Trophoblast cell (in vitro differentiated cells and primary cell): ENCODE results near the gene CACNB2.

Experiments used
- DNase-seq, 2 donors: peaks; one replicate each; pipeline ENCODE4 v3.0.0-alpha.2; 2016
- H2AFZ ChIP-seq: 2 replicates; pipeline ENCODE4 v1.6.1; 2013; ENCODE audit warnings: low read length, moderate library complexity, mild to moderate bottlenecking; ENCODE audit not compliant: insufficient read depth, poor library complexity
- H2AK5ac ChIP-seq: 2 replicates; pipeline ENCODE4 v1.6.1; 2013; ENCODE audit warnings: mild to moderate bottlenecking, low read length
- H2BK120ac ChIP-seq: 2 replicates; pipeline ENCODE4 v1.6.1; 2013; ENCODE audit warnings: low read length, mild to moderate bottlenecking, moderate library complexity; ENCODE audit not compliant: insufficient read depth, poor library complexity
- H2BK12ac ChIP-seq: 2 replicates; pipeline ENCODE4 v1.6.1; 2013; ENCODE audit warnings: mild to moderate bottlenecking, low read length, moderate library complexity
- H2BK5ac ChIP-seq: 2 replicates; pipeline ENCODE4 v1.6.1; 2013; ENCODE audit warnings: low read length, low read depth, moderate library complexity, mild to moderate bottlenecking; ENCODE audit not compliant: poor library complexity
- H3K14ac ChIP-seq: 2 replicates; pipeline ENCODE4 v1.6.1; 2013; ENCODE audit warnings: mild to moderate bottlenecking, low read length
- H3K18ac ChIP-seq: 2 replicates; pipeline ENCODE4 v1.6.1; 2013; ENCODE audit warnings: mild to moderate bottlenecking, low read length
- H3K23ac ChIP-seq: 2 replicates; pipeline ENCODE4 v1.6.1; 2013; ENCODE audit warnings: low read length
- H3K27ac ChIP-seq: 2 replicates; pipeline ENCODE4 v1.5.1; 2013; ENCODE audit warnings: low read depth, mild to moderate bottlenecking, inconsistent platforms, low read length, moderate library complexity
- H3K27me3 ChIP-seq: 2 replicates; pipeline ENCODE4 v1.6.1; 2013; ENCODE audit warnings: inconsistent platforms, mild to moderate bottlenecking, low read length, moderate library complexity; ENCODE audit not compliant: insufficient read depth
- H3K36me3 ChIP-seq, 2 experiments: 1 replicate in 1 of 2; 2 replicates in 1 of 2; pipeline ENCODE4 v1.6.1; 2013; ENCODE audit warnings: low read length in 2 of 2, mild to moderate bottlenecking in 2 of 2, moderate library complexity in 1 of 2; ENCODE audit not compliant: insufficient read depth in 2 of 2, control insufficient read depth in 1 of 2
- H3K4ac ChIP-seq: 2 replicates; pipeline ENCODE4 v1.6.1; 2013; ENCODE audit warnings: low read depth, mild to moderate bottlenecking, low read length, moderate library complexity
- H3K4me1 ChIP-seq, 2 experiments: 1 replicate in 1 of 2; 2 replicates in 1 of 2; pipeline ENCODE4 v1.6.1; 2013; ENCODE audit warnings: low read length in 2 of 2, mild to moderate bottlenecking in 2 of 2, moderate library complexity in 1 of 2; ENCODE audit not compliant: insufficient read depth in 2 of 2, control insufficient read depth in 1 of 2
- H3K4me2 ChIP-seq: 2 replicates; pipeline ENCODE4 v1.6.1; 2013; ENCODE audit warnings: inconsistent platforms, mild to moderate bottlenecking, low read length, moderate library complexity
- H3K4me3 ChIP-seq: 2 replicates; pipeline ENCODE4 v1.5.1; 2013; ENCODE audit warnings: mild to moderate bottlenecking, low read depth, low read length, inconsistent platforms
- H3K79me1 ChIP-seq: one replicate; pipeline ENCODE4 v1.6.1; 2013; ENCODE audit warnings: low read length
- H3K79me2 ChIP-seq: 2 replicates; pipeline ENCODE4 v1.6.1; 2013; ENCODE audit warnings: low read length, mild to moderate bottlenecking; ENCODE audit not compliant: control insufficient read depth, insufficient read depth, poor library complexity
- H3K9ac ChIP-seq: 2 replicates; pipeline ENCODE4 v1.6.1; 2013; ENCODE audit warnings: mild to moderate bottlenecking, low read length
- H3K9me3 ChIP-seq: 2 replicates; pipeline ENCODE4 v1.6.1; 2013; ENCODE audit warnings: low read depth, mild to moderate bottlenecking, control low read depth, inconsistent platforms, low read length; ENCODE audit not compliant: insufficient read depth
- H4K12ac ChIP-seq: 2 replicates; pipeline ENCODE4 v1.6.1; 2013; ENCODE audit warnings: low read depth, mild to moderate bottlenecking, low read length, moderate library complexity
- H4K8ac ChIP-seq: 2 replicates; pipeline ENCODE4 v1.6.1; 2013; ENCODE audit warnings: low read depth, mild to moderate bottlenecking, low read length, moderate library complexity
- H4K91ac ChIP-seq: one replicate; pipeline ENCODE4 v1.6.1; 2013; ENCODE audit warnings: low read depth, mild to moderate bottlenecking, low read length, moderate library complexity
- WGBS: extraction: QIAGEN DNeasy Blood & Tissue Kit; methylation state at CpG from one replicate; pipeline ENCODE4 v1.1.7; 2013; ENCODE audit warnings: missing lambda C conversion rate; ENCODE audit not compliant: insufficient read length, insufficient coverage; ENCODE audit errors: extremely low coverage; 5-methylcytosine and 5-hydroxymethylcytosine counted together

CACNB2 gene

DNA sequence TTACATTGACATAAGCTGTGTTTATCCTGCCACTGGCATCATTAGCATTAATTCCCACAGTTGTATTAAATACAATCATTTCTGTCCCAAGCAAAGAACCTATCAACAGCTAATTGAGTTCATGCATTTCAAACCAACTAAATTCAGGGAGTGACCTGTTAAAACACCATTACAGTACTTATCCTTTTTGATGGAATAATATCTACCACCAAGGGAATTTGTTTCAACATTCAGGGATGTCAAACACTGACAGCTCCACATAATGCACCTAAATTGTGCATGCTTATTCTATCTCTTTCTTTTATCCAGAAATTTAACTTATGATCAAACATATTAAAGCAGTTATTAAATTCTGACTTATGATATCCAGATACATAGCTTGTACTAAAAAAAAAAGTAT is 374.3 kb downstream of the CACNB2 start:
- no peak overlapping the region for H3K4ac ChIP-seq
- no peak overlapping the region for H2BK12ac ChIP-seq
- no peak overlapping the region for H3K27ac ChIP-seq
- H4K8ac ChIP-seq: no peak overlapping the region
- no peak overlapping the region for H2AFZ ChIP-seq
- no peak overlapping the region for H3K14ac ChIP-seq
- no peak for DNase-seq
- H3K4me3 ChIP-seq: no peak overlapping the region
- H3K36me3 ChIP-seq: no peaks in the 10 kb centered on the region
- no peak overlapping the region for H3K9ac ChIP-seq
- H3K79me2 ChIP-seq: no peaks in the 10 kb centered on the region
- no peak overlapping the region for H2BK5ac ChIP-seq
- H3K4me2 ChIP-seq: no peak overlapping the region
- no peaks in the 10 kb centered on the region for H3K79me1 ChIP-seq
- no peak overlapping the region for H3K18ac ChIP-seq
- H2AK5ac ChIP-seq: no peak overlapping the region
- H3K9me3 ChIP-seq: no peaks in the 10 kb centered on the region
- no peak overlapping the region for H4K91ac ChIP-seq
- H2BK120ac ChIP-seq: no peak overlapping the region
- no peaks in the 10 kb centered on the region for H3K27me3 ChIP-seq
- no peaks in the 10 kb centered on the region for H3K4me1 ChIP-seq
- H3K23ac ChIP-seq: no peak overlapping the region
- H4K12ac ChIP-seq: no peak overlapping the region

DNA sequence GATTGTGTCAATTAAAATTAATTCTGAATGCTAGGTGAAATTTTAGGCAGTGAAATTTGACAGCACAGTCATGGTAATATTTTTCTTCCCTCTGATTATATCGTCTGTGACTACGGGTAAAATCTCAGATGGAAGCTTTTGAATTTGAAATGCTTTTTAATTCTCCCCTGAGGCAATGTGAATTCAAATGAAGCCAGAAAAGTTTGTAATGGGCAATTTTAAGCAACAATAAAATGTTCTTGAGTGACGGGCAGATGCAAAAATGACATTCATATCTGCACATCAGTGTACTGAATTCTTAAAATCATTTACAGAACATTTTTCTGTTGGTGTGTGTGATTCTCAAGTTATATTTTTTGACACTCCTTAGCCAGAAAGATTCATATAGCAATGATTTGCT is 376.6 kb downstream of the CACNB2 start:
- no CpG with 5 or more reads among the region's 3 CpGs for WGBS
- Histone ChIP-seq H2BK12ac (no peak overlapping the region), H3K23ac (no peak overlapping the region), H3K4me1 (no peaks in the 10 kb centered on the region), H2BK120ac (no peak overlapping the region), H3K4ac (no peak overlapping the region), H3K4me3 (no peak overlapping the region), H3K9me3 (peaks cover 1% of the 10 kb centered on the region), H2BK5ac (no peak overlapping the region), H4K91ac (no peak overlapping the region), H4K8ac (no peak overlapping the region), H3K36me3 (no peaks in the 10 kb centered on the region), H3K27me3 (no peaks in the 10 kb centered on the region), H2AK5ac (no peak overlapping the region), H3K18ac (no peak overlapping the region), H3K4me2 (no peak overlapping the region), H3K14ac (no peak overlapping the region), H4K12ac (no peak overlapping the region), H3K79me2 (no peaks in the 10 kb centered on the region), H3K79me1 (no peaks in the 10 kb centered on the region), H3K9ac (no peak overlapping the region), H3K27ac (no peak overlapping the region), H2AFZ (no peak overlapping the region)
- DNase-seq: peak in 1 of 2 donors; percentile 19

DNA sequence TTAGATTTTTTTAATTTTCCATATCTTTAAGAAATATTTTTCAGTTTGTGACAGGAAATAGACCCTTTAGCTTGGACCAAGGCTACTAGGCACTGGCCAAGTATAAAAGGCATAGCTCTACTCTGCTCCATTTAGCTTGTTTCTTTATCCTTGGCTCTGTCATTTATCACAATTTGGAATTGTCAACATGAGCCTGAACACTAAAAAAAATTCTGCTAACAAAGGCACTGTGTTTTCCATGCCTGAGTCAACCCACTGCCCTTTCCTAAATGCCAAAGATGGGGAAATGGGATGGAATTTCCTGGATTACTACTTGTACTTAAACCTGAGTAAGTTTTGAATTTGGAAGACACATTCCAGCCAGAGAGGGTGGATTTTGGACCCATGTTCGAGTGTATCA is 382.8 kb downstream of the CACNB2 start:
- no peak overlapping the region for H3K4ac ChIP-seq
- no peak overlapping the region for H3K14ac ChIP-seq
- no peak overlapping the region for H4K91ac ChIP-seq
- H3K4me2 ChIP-seq: no peak overlapping the region
- DNase-seq: no peak
- H3K36me3 ChIP-seq: no peaks in the 10 kb centered on the region
- H2BK120ac ChIP-seq: no peak overlapping the region
- H2BK12ac ChIP-seq: no peak overlapping the region
- H3K79me2 ChIP-seq: no peaks in the 10 kb centered on the region
- no peak overlapping the region for H3K9ac ChIP-seq
- no peak overlapping the region for H2AFZ ChIP-seq
- no peak overlapping the region for H3K18ac ChIP-seq
- H3K27me3 ChIP-seq: no peaks in the 10 kb centered on the region
- no peak overlapping the region for H2AK5ac ChIP-seq
- H3K9me3 ChIP-seq: peaks cover 1% of the 10 kb centered on the region
- no CpG with 5 or more reads among the region's 1 CpG for WGBS
- H3K79me1 ChIP-seq: no peaks in the 10 kb centered on the region
- H3K4me1 ChIP-seq: no peaks in the 10 kb centered on the region
- no peak overlapping the region for H3K4me3 ChIP-seq
- H3K23ac ChIP-seq: no peak overlapping the region
- H3K27ac ChIP-seq: no peak overlapping the region
- no peak overlapping the region for H4K8ac ChIP-seq
- H4K12ac ChIP-seq: no peak overlapping the region
- no peak overlapping the region for H2BK5ac ChIP-seq

DNA sequence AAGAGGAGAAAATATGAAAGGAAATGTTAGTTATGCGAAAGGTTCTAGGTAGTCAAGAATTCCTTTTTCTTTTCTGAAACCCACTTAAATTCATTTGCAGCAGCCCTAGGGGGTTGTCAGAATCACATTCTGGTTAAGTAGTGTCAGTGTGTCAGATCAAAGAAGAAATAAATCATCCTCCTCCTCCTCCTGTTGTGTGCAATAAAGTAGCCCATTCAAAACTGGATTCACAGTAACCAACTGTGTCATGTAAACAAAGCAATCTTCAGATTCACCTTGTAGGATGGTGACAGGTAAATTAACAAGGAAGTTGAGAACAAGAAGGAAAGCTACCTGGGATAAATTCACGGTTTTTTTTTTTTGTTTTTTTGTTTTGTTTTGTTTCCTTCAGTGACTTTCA is 383.6 kb downstream of the CACNB2 start:
- no CpG with 5 or more reads among the region's 2 CpGs for WGBS
- H2BK120ac ChIP-seq: no peak overlapping the region

More for the DNA sequence above, 383.6 kb downstream of the CACNB2 start:
- no peaks in the 10 kb centered on the region for H3K27me3 ChIP-seq
- H3K36me3 ChIP-seq: no peaks in the 10 kb centered on the region
- H3K14ac ChIP-seq: no peak overlapping the region
- no peak overlapping the region for H3K18ac ChIP-seq
- H2AK5ac ChIP-seq: no peak overlapping the region
- H3K4me2 ChIP-seq: no peak overlapping the region
- H3K4ac ChIP-seq: no peak overlapping the region
- no peak overlapping the region for H3K27ac ChIP-seq
- H3K23ac ChIP-seq: no peak overlapping the region
- no peak overlapping the region for H4K12ac ChIP-seq
- no peak overlapping the region for H4K91ac ChIP-seq
- no peak for DNase-seq
- H3K9ac ChIP-seq: no peak overlapping the region
- no peak overlapping the region for H2AFZ ChIP-seq
- no peak overlapping the region for H2BK5ac ChIP-seq
- H3K9me3 ChIP-seq: peaks cover 1% of the 10 kb centered on the region
- H2BK12ac ChIP-seq: no peak overlapping the region
- H4K8ac ChIP-seq: no peak overlapping the region
- H3K4me3 ChIP-seq: no peak overlapping the region
- no peaks in the 10 kb centered on the region for H3K79me2 ChIP-seq
- H3K79me1 ChIP-seq: no peaks in the 10 kb centered on the region
- H3K4me1 ChIP-seq: no peaks in the 10 kb centered on the region
